ENCODE results near the gene SEPTIN1. TPM values are rescaled to one million over a fixed set of nuclear protein-coding genes. Genes with fewer than 3 reads are reported as not detected.

SEPTIN1 gene
- total and polyA plus RNA-seq, 2 of the 13 experiments (the other 11 are each of a cell fraction or from before 2014, with no cell fraction given) = 0.18 to 0.67 TPM

- TF ChIP-seq, protein P1, sequence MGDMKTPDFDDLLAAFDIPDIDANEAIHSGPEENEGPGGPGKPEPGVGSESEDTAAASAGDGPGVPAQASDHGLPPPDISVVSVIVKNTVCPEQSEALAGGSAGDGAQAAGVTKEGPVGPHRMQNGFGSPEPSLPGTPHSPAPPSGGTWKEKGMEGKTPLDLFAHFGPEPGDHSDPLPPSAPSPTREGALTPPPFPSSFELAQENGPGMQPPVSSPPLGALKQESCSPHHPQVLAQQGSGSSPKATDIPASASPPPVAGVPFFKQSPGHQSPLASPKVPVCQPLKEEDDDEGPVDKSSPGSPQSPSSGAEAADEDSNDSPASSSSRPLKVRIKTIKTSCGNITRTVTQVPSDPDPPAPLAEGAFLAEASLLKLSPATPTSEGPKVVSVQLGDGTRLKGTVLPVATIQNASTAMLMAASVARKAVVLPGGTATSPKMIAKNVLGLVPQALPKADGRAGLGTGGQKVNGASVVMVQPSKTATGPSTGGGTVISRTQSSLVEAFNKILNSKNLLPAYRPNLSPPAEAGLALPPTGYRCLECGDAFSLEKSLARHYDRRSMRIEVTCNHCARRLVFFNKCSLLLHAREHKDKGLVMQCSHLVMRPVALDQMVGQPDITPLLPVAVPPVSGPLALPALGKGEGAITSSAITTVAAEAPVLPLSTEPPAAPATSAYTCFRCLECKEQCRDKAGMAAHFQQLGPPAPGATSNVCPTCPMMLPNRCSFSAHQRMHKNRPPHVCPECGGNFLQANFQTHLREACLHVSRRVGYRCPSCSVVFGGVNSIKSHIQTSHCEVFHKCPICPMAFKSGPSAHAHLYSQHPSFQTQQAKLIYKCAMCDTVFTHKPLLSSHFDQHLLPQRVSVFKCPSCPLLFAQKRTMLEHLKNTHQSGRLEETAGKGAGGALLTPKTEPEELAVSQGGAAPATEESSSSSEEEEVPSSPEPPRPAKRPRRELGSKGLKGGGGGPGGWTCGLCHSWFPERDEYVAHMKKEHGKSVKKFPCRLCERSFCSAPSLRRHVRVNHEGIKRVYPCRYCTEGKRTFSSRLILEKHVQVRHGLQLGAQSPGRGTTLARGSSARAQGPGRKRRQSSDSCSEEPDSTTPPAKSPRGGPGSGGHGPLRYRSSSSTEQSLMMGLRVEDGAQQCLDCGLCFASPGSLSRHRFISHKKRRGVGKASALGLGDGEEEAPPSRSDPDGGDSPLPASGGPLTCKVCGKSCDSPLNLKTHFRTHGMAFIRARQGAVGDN (CRISPR knock-in tag; IDR thresholded peaks at IDR 0.05) = peak; percentile 46
- peak; percentile 47 for TF ChIP-seq DBP (CRISPR knock-in tag; IDR thresholded peaks at IDR 0.05; ENCODE audit: not compliant biosample characterization)
- peak; percentile 78 for TF ChIP-seq ZC3H13 (CRISPR knock-in tag; IDR thresholded peaks at IDR 0.05)
- no peak for TF ChIP-seq ZNF678 (CRISPR knock-in tag; IDR thresholded peaks at IDR 0.05)
- no peak for TF ChIP-seq FOXP1 (IDR thresholded peaks at IDR 0.05)
- TF ChIP-seq FOXP1 (CRISPR knock-in tag; IDR thresholded peaks at IDR 0.05) = peak; percentile 21; the same call in 1 of the 2 replicates
- peak; percentile 61; the same call in 1 of the 2 replicates for TF ChIP-seq ZNF891 (CRISPR knock-in tag; IDR thresholded peaks at IDR 0.05)
- peak; percentile 67; the same call in 1 of the 2 replicates for TF ChIP-seq YEATS4 (CRISPR knock-in tag; IDR thresholded peaks at IDR 0.05; ENCODE audit: borderline replicate concordance)
- peak; percentile 50 for TF ChIP-seq KAT8 (CRISPR knock-in tag; IDR thresholded peaks at IDR 0.05)
- TF ChIP-seq, protein P2, sequence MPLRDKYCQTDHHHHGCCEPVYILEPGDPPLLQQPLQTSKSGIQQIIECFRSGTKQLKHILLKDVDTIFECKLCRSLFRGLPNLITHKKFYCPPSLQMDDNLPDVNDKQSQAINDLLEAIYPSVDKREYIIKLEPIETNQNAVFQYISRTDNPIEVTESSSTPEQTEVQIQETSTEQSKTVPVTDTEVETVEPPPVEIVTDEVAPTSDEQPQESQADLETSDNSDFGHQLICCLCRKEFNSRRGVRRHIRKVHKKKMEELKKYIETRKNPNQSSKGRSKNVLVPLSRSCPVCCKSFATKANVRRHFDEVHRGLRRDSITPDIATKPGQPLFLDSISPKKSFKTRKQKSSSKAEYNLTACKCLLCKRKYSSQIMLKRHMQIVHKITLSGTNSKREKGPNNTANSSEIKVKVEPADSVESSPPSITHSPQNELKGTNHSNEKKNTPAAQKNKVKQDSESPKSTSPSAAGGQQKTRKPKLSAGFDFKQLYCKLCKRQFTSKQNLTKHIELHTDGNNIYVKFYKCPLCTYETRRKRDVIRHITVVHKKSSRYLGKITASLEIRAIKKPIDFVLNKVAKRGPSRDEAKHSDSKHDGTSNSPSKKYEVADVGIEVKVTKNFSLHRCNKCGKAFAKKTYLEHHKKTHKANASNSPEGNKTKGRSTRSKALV (CRISPR knock-in tag; IDR thresholded peaks at IDR 0.05) = no peak; the same call in none of the 2 replicates
- TF ChIP-seq KAT2B (IDR thresholded peaks at IDR 0.05; ENCODE audit: borderline replicate concordance, low read depth, low read length) = no peak
- TF ChIP-seq ZNF570 (CRISPR knock-in tag; IDR thresholded peaks at IDR 0.05; ENCODE audit: borderline replicate concordance) = no peak
- no peak; the same call in 1 of the 2 replicates for TF ChIP-seq SP2 (CRISPR knock-in tag; IDR thresholded peaks at IDR 0.05)
- TF ChIP-seq NAIF1 (CRISPR knock-in tag; IDR thresholded peaks at IDR 0.05; ENCODE audit: borderline replicate concordance) = peak; percentile 91
- TF ChIP-seq, protein P3, sequence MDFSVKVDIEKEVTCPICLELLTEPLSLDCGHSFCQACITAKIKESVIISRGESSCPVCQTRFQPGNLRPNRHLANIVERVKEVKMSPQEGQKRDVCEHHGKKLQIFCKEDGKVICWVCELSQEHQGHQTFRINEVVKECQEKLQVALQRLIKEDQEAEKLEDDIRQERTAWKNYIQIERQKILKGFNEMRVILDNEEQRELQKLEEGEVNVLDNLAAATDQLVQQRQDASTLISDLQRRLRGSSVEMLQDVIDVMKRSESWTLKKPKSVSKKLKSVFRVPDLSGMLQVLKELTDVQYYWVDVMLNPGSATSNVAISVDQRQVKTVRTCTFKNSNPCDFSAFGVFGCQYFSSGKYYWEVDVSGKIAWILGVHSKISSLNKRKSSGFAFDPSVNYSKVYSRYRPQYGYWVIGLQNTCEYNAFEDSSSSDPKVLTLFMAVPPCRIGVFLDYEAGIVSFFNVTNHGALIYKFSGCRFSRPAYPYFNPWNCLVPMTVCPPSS (IDR thresholded peaks at IDR 0.05) = no peak
- TF ChIP-seq ZNF782 (CRISPR knock-in tag; IDR thresholded peaks at IDR 0.05; ENCODE audit: borderline replicate concordance) = 0 out of 2 replicates have a peak, but pooled peaks have one; percentile 32
- TF ChIP-seq, protein P4, sequence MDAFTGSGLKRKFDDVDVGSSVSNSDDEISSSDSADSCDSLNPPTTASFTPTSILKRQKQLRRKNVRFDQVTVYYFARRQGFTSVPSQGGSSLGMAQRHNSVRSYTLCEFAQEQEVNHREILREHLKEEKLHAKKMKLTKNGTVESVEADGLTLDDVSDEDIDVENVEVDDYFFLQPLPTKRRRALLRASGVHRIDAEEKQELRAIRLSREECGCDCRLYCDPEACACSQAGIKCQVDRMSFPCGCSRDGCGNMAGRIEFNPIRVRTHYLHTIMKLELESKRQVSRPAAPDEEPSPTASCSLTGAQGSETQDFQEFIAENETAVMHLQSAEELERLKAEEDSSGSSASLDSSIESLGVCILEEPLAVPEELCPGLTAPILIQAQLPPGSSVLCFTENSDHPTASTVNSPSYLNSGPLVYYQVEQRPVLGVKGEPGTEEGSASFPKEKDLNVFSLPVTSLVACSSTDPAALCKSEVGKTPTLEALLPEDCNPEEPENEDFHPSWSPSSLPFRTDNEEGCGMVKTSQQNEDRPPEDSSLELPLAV (CRISPR knock-in tag; conservative IDR thresholded peaks at IDR 0.05; ENCODE audit: low read depth) = no peak
Observed at GRCh38 chr16:30335598-30336474, 46.5 kb downstream of the SEPTIN1 start (continued).
